GM23338 (cell line): Measurements from ENCODE around the gene DSE. TPM values are rescaled to one million over a fixed set of nuclear protein-coding genes. Genes with fewer than 3 reads are reported as not detected.

Experiments
- ATAC-seq: fragments of 200-7000 bp; cut with Tn5 transposase; 3 replicates; pipeline ENCODE4 v1.9.1; 2020
- DNase-seq: peaks from one replicate; pipeline ENCODE4 v3.0.0-alpha.2; 2015; ENCODE audit warnings: low spot score
- H2AFZ ChIP-seq: fragments of 200-600 bp; sonication (generic); 2 replicates; pipeline ENCODE4 v1.8.0; 2016; ENCODE audit warnings: antibody characterized with exemption, mild to moderate bottlenecking, moderate library complexity
- H3F3A ChIP-seq: fragments of 200-600 bp; sonication (generic); replicated peaks from 2 replicates; pipeline ENCODE4 v1.8.0; 2017; ENCODE audit warnings: antibody characterized with exemption, mixed run types, low read depth
- H3K27ac ChIP-seq: fragments of 200-600 bp; sonication (generic); 2 replicates; pipeline ENCODE4 v1.6.1; 2016; ENCODE audit warnings: low read depth
- H3K27me3 ChIP-seq: fragments of 200-600 bp; sonication (generic); 2 replicates; pipeline ENCODE4 v1.8.0; 2016; ENCODE audit warnings: mild to moderate bottlenecking, mixed run types, moderate library complexity; ENCODE audit not compliant: insufficient read depth
- H3K36me3 ChIP-seq: fragments of 200-600 bp; sonication (generic); 2 replicates; pipeline ENCODE4 v1.8.0; 2016; ENCODE audit warnings: mild to moderate bottlenecking; ENCODE audit not compliant: insufficient read depth
- H3K4me1 ChIP-seq: fragments of 200-600 bp; sonication (generic); 2 replicates; pipeline ENCODE4 v1.8.0; 2016; ENCODE audit warnings: mild to moderate bottlenecking, moderate library complexity; ENCODE audit not compliant: insufficient read depth
- H3K4me2 ChIP-seq: fragments of 200-600 bp; sonication (generic); 2 replicates; pipeline ENCODE4 v1.7.1; 2017; ENCODE audit warnings: mixed run types
- H3K4me3 ChIP-seq: fragments of 200-600 bp; sonication (generic); 2 replicates; pipeline ENCODE4 v1.6.1; 2016; ENCODE audit warnings: mixed run types
- H3K79me2 ChIP-seq: fragments of 200-600 bp; sonication (generic); replicated peaks from 2 replicates; pipeline ENCODE4 v1.8.0; 2017; ENCODE audit warnings: mild to moderate bottlenecking; ENCODE audit not compliant: insufficient read depth
- H3K9me2 ChIP-seq: fragments of 200-600 bp; sonication (generic); 2 replicates; pipeline ENCODE4 v1.8.0; 2017; ENCODE audit not compliant: insufficient read depth
- H4K20me1 ChIP-seq: fragments of 200-600 bp; sonication (generic); replicated peaks from 2 replicates; pipeline ENCODE4 v1.8.0; 2017; ENCODE audit warnings: mild to moderate bottlenecking; ENCODE audit not compliant: insufficient read depth
- H3K27ac Mint-ChIP-seq: 2 replicates; pipeline ENCODE4 v1.8.0; 2020; ENCODE audit warnings: inconsistent platforms, mild to moderate bottlenecking, moderate library complexity, mixed read lengths
- H3K27me3 Mint-ChIP-seq: 3 replicates; pipeline ENCODE4 v1.8.0; 2022; ENCODE audit warnings: low read depth, mild to moderate bottlenecking, moderate library complexity, mixed read lengths, inconsistent platforms; ENCODE audit not compliant: insufficient read depth, poor library complexity
- H3K36me3 Mint-ChIP-seq: 3 replicates; pipeline ENCODE4 v1.8.0; 2021; ENCODE audit warnings: low read depth, mild to moderate bottlenecking, inconsistent platforms, moderate library complexity, mixed read lengths
- H3K4me1 Mint-ChIP-seq: 3 replicates; pipeline ENCODE4 v1.8.0; 2020; ENCODE audit warnings: mild to moderate bottlenecking, inconsistent platforms, mixed read lengths
- H3K4me3 Mint-ChIP-seq: 3 replicates; pipeline ENCODE4 v1.8.0; 2021; ENCODE audit warnings: moderate library complexity, mild to moderate bottlenecking, inconsistent platforms, mixed read lengths
- H3K9me3 Mint-ChIP-seq: 3 replicates; pipeline ENCODE4 v1.8.0; 2020; ENCODE audit warnings: moderate library complexity, mild to moderate bottlenecking, inconsistent platforms, mixed read lengths
- CREB1 ChIP-seq: fragments of 250-450 bp; sonication (Bioruptor Pico); IDR thresholded peaks from 2 replicates; pipeline ENCODE4 v1.5.0; 2020; ENCODE audit warnings: low read depth, mild to moderate bottlenecking, moderate library complexity
- EZH2 ChIP-seq: fragments of 200-600 bp; sonication (generic); IDR thresholded peaks from one replicate; pipeline ENCODE4 v1.8.0; 2017; ENCODE audit warnings: antibody characterized with exemption, mild to moderate bottlenecking, low read depth; ENCODE audit not compliant: unreplicated experiment
- EZH2phosphoT487 ChIP-seq: fragments of 200-600 bp; sonication (generic); IDR thresholded peaks from one replicate; pipeline ENCODE4 v1.8.1; 2018; ENCODE audit warnings: antibody characterized with exemption; ENCODE audit not compliant: unreplicated experiment
- JUNB ChIP-seq: IDR thresholded peaks from one replicate; pipeline ENCODE4 v1.6.1; 2016; ENCODE audit warnings: antibody characterized with exemption; ENCODE audit not compliant: unreplicated experiment
- NANOG ChIP-seq: IDR thresholded peaks from 2 replicates; pipeline ENCODE4 v1.6.1; 2016; ENCODE audit warnings: antibody characterized with exemption, borderline replicate concordance
- POLR2AphosphoS5 ChIP-seq: IDR thresholded peaks from 2 replicates; pipeline ENCODE4 v1.6.1; 2016; ENCODE audit warnings: antibody characterized with exemption, low read depth
- STAT1 ChIP-seq: IDR thresholded peaks from one replicate; pipeline ENCODE4 v1.6.1; 2016; ENCODE audit warnings: antibody characterized with exemption; ENCODE audit not compliant: unreplicated experiment
- ZNF114 ChIP-seq: fragments of 250-450 bp; sonication (Bioruptor Pico); IDR thresholded peaks from 2 replicates; pipeline ENCODE4 v1.5.0; 2020; ENCODE audit warnings: mild to moderate bottlenecking, moderate library complexity
- ZNF331 ChIP-seq: fragments of 250-450 bp; sonication (Bioruptor Pico); IDR thresholded peaks from 2 replicates; pipeline ENCODE4 v1.5.0; 2020; ENCODE audit warnings: low read depth, mild to moderate bottlenecking, moderate library complexity
- polyA plus RNA-seq: library from polyadenylated mRNA; unstranded; fragments of >200 nt; fragmentation: Nextera tagmentation; extraction: Ambion mirVana; gene quantifications from 2 replicates; pipeline ENCODE4 v1.2.1, GENCODE V29; 2016
- total RNA-seq: library from RNA; depleted of rRNA; stranded (reverse); fragments of >200 nt; shearing (Covaris generic); gene quantifications from 2 replicates; pipeline ENCODE4 v1.2.3, GENCODE V29; 2014
- TF ChIP-seq, protein P1 (sequence below), 2 experiments: fragments of 200-600 bp in 1 of 2; sonication (generic) in 1 of 2; conservative IDR thresholded peaks; 2 replicates each; pipeline versions ENCODE4 v1.5.1 to v1.6.1; 2016 to 2017; ENCODE audit warnings: antibody characterized with exemption in 2 of 2, low read depth in 2 of 2, mild to moderate bottlenecking in 2 of 2, moderate library complexity in 1 of 2
- TF ChIP-seq, protein P2 (sequence below): fragments of 250-450 bp; sonication (Bioruptor Pico); IDR thresholded peaks from 2 replicates; pipeline ENCODE4 v1.5.0; 2020; ENCODE audit warnings: mild to moderate bottlenecking, moderate library complexity

The DSE gene
- total and polyA plus RNA-seq, 2 experiments from 2014 or later: 18.8 to 45.2 TPM

DNA sequence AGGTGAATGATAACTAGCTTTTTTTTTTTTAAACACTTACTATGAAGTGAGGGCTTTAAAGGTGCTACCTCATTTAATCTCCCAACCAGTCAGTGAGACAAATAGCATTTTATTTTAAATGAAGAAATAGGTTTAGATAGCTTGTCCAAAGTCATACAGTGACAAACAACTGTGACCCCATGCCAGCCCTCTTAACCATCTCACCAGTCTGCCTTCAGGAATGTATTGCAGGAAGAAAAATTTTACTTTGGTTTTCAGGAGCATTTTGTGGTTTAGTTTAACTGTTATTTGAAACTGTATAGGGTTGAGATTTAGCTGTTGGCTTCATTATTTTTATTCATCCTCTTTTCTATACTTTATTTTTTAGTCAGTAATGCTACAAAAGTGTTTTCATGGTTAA is 18.6 kb downstream of the DSE start (continued):
- TF ChIP-seq NANOG (no peak), JUNB (no peak), CREB1 (CRISPR knock-in tag) (no peak), ZNF114 (CRISPR knock-in tag) (no peak), POLR2AphosphoS5 (no peak)

DNA sequence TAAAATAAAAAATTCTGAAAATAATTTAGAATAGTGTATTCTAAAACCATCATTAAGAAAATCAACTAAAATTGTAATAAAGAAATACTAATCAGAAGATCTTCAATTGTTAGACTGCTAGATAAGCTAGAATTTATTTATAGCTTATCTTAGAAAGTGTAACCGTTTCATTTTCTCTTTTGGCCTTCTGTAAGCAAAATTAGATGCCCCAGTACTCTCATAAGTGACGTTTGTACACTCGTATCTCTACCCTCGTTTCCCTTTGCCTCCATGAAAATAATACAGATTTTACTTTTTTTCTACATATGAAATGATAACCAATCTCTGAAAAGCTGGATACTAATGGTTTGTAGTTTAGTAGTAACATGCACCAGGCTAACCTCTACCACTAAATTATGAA is 19.8 kb downstream of the DSE start:
- ATAC-seq (no peak), DNase-seq (no peak)
- H2AFZ ChIP-seq: no peak overlapping the region
- no peaks in the 10 kb centered on the region for H3K27me3 ChIP-seq
- TF ChIP-seq, protein P1, sequence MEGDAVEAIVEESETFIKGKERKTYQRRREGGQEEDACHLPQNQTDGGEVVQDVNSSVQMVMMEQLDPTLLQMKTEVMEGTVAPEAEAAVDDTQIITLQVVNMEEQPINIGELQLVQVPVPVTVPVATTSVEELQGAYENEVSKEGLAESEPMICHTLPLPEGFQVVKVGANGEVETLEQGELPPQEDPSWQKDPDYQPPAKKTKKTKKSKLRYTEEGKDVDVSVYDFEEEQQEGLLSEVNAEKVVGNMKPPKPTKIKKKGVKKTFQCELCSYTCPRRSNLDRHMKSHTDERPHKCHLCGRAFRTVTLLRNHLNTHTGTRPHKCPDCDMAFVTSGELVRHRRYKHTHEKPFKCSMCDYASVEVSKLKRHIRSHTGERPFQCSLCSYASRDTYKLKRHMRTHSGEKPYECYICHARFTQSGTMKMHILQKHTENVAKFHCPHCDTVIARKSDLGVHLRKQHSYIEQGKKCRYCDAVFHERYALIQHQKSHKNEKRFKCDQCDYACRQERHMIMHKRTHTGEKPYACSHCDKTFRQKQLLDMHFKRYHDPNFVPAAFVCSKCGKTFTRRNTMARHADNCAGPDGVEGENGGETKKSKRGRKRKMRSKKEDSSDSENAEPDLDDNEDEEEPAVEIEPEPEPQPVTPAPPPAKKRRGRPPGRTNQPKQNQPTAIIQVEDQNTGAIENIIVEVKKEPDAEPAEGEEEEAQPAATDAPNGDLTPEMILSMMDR (conservative IDR thresholded peaks at IDR 0.05; ENCODE audit: low read depth in 2 of 2): no peak
- TF ChIP-seq JUNB: no peak
- no peaks in the 10 kb centered on the region for H3K27me3 Mint-ChIP-seq
- no peak overlapping the region for H3K4me3 ChIP-seq
- H3K9me2 ChIP-seq: no peaks in the 10 kb centered on the region
- H3K79me2 ChIP-seq: peaks cover 88% of the 10 kb centered on the region
- H3K4me1 ChIP-seq: peaks cover 8% of the 10 kb centered on the region; the same call in 1 of the 2 replicates
- H3K27ac ChIP-seq: no peak overlapping the region
- H3K4me3 Mint-ChIP-seq: no peak overlapping the region
- no peaks in the 10 kb centered on the region for H3K36me3 ChIP-seq
- H3F3A ChIP-seq: no peaks in the 10 kb centered on the region
- peaks cover 3% of the 10 kb centered on the region for H4K20me1 ChIP-seq
- no peaks in the 10 kb centered on the region for H3K9me3 Mint-ChIP-seq
- peaks cover 5% of the 10 kb centered on the region; the same call in 1 of the 3 replicates for H3K36me3 Mint-ChIP-seq
- peaks cover 12% of the 10 kb centered on the region for H3K4me1 Mint-ChIP-seq
- H3K27ac Mint-ChIP-seq: no peak overlapping the region
- no peak overlapping the region for H3K4me2 ChIP-seq

DNA sequence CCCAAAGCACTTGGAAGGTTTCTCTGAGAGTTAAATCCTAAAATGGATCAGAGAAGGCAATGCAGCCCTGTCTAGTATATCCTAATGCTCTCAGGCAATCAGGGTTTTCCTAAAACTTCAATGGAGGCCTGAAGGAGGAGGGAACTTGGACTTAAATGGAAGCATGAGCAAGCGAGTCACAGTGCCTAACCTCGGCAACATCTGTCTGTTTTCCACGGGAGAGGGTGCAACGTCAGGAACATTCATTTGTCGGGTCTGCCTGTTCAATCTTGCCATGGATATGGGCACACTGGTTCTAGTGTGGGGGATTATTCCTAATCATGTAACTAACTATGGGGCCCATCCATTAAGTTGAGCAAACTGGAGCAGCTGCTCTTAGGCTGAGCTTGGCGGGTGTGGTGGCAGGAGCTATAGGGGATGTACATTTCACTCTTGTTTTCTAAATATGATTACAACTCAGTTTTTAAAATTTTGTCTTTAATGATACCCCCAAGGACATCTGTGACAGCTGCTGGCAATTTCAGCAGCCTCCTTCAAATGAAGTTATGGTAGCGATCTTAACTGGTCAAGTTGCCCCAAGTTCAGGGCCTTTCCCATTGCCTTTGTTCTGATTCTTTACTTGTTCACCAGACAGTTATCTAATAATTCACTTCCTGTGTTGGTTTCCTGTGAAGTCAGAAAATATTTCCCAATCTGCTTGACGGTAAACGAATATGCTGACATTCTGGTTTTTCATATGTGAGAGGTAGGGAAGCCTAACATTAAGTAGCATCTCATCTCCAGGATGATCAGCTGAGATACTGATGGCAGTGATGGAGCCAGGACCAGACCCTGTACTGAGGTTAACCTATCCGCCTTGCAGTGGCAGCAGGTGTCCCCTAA is 21.6 kb downstream of the DSE start:
- Histone ChIP-seq H4K20me1 (peaks cover 3% of the 10 kb centered on the region), H3K4me3 (no peak overlapping the region), H3K27me3 (no peaks in the 10 kb centered on the region), H3K4me2 (no peak overlapping the region), H3F3A (no peaks in the 10 kb centered on the region), H3K36me3 (no peaks in the 10 kb centered on the region), H3K4me1 (peaks cover 3% of the 10 kb centered on the region), H3K79me2 (peaks cover 90% of the 10 kb centered on the region), H2AFZ (no peak overlapping the region), H3K9me2 (no peaks in the 10 kb centered on the region), H3K27ac (no peak overlapping the region)
- peak overlapping the region; percentile 57; the same call in 1 of the 2 replicates for H3K27ac Mint-ChIP-seq
- peaks cover 5% of the 10 kb centered on the region; the same call in 1 of the 3 replicates for H3K36me3 Mint-ChIP-seq
- no peak overlapping the region for H3K4me3 Mint-ChIP-seq
- peaks cover 12% of the 10 kb centered on the region for H3K4me1 Mint-ChIP-seq
- ATAC-seq (no peak), DNase-seq (no peak)
- no peaks in the 10 kb centered on the region for H3K9me3 Mint-ChIP-seq
- H3K27me3 Mint-ChIP-seq: no peaks in the 10 kb centered on the region
- TF ChIP-seq STAT1 (no peak), ZNF114 (CRISPR knock-in tag) (no peak), JUNB (no peak), EZH2phosphoT487 (no peak), ZNF331 (CRISPR knock-in tag) (no peak), EZH2 (no peak), POLR2AphosphoS5 (no peak)
- TF ChIP-seq, protein P2, sequence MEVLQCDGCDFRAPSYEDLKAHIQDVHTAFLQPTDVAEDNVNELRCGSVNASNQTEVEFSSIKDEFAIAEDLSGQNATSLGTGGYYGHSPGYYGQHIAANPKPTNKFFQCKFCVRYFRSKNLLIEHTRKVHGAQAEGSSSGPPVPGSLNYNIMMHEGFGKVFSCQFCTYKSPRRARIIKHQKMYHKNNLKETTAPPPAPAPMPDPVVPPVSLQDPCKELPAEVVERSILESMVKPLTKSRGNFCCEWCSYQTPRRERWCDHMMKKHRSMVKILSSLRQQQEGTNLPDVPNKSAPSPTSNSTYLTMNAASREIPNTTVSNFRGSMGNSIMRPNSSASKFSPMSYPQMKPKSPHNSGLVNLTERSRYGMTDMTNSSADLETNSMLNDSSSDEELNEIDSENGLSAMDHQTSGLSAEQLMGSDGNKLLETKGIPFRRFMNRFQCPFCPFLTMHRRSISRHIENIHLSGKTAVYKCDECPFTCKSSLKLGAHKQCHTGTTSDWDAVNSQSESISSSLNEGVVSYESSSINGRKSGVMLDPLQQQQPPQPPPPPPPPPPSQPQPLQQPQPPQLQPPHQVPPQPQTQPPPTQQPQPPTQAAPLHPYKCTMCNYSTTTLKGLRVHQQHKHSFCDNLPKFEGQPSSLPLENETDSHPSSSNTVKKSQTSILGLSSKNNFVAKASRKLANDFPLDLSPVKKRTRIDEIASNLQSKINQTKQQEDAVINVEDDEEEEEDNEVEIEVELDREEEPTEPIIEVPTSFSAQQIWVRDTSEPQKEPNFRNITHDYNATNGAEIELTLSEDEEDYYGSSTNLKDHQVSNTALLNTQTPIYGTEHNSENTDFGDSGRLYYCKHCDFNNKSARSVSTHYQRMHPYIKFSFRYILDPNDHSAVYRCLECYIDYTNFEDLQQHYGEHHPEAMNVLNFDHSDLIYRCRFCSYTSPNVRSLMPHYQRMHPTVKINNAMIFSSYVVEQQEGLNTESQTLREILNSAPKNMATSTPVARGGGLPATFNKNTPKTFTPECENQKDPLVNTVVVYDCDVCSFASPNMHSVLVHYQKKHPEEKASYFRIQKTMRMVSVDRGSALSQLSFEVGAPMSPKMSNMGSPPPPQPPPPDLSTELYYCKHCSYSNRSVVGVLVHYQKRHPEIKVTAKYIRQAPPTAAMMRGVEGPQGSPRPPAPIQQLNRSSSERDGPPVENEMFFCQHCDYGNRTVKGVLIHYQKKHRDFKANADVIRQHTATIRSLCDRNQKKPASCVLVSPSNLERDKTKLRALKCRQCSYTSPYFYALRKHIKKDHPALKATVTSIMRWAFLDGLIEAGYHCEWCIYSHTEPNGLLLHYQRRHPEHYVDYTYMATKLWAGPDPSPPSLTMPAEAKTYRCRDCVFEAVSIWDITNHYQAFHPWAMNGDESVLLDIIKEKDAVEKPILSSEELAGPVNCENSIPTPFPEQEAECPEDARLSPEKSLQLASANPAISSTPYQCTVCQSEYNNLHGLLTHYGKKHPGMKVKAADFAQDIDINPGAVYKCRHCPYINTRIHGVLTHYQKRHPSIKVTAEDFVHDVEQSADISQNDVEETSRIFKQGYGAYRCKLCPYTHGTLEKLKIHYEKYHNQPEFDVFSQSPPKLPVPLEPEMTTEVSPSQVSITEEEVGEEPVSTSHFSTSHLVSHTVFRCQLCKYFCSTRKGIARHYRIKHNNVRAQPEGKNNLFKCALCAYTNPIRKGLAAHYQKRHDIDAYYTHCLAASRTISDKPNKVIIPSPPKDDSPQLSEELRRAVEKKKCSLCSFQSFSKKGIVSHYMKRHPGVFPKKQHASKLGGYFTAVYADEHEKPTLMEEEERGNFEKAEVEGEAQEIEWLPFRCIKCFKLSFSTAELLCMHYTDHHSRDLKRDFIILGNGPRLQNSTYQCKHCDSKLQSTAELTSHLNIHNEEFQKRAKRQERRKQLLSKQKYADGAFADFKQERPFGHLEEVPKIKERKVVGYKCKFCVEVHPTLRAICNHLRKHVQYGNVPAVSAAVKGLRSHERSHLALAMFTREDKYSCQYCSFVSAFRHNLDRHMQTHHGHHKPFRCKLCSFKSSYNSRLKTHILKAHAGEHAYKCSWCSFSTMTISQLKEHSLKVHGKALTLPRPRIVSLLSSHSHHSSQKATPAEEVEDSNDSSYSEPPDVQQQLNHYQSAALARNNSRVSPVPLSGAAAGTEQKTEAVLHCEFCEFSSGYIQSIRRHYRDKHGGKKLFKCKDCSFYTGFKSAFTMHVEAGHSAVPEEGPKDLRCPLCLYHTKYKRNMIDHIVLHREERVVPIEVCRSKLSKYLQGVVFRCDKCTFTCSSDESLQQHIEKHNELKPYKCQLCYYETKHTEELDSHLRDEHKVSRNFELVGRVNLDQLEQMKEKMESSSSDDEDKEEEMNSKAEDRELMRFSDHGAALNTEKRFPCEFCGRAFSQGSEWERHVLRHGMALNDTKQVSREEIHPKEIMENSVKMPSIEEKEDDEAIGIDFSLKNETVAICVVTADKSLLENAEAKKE: no peak
